ENCODE results near the gene SPATA9. TPM values are rescaled to one million over a fixed set of nuclear protein-coding genes. Genes with fewer than 3 reads are reported as not detected.

SPATA9 gene
- total and polyA plus RNA-seq, 2 of the 8 experiments (the other 6 are each of a cell fraction or from before 2014, with no cell fraction given) = not detected

GRCh38 chr5:95634081-95634480 lies 48.7 kb downstream of the SPATA9 start:
- no peak for FAIRE-seq
- 88% methylated on average over 3 of the region's 3 CpGs; no CpG with 5 or more reads in 1 of the 2 experiments for WGBS, 2 experiments (ENCODE audit: extremely low coverage in 1 of 2, insufficient coverage in 1 of 2, insufficient read length in 1 of 2, insufficient replicate concordance in 2 of 2, low coverage in 1 of 2, low lambda C conversion rate in 2 of 2, missing lambda C conversion rate in 1 of 2)
- TF ChIP-seq TEAD4 (IDR thresholded peaks at IDR 0.05; ENCODE audit: low read depth, low read length) (no peak), SP4 (IDR thresholded peaks at IDR 0.05; ENCODE audit: low read length) (no peak), PHF8 (conservative IDR thresholded peaks at IDR 0.05; ENCODE audit: low read depth, low read length) (no peak), MAFK (IDR thresholded peaks at IDR 0.05; ENCODE audit: low read depth, low read length) (no peak), JUN (IDR thresholded peaks at IDR 0.05; ENCODE audit: low read depth, low read length) (no peak), GTF2F1 (IDR thresholded peaks at IDR 0.05; ENCODE audit: borderline replicate concordance, low read depth, low read length) (no peak), NRF1 (IDR thresholded peaks at IDR 0.05; ENCODE audit: low read depth, low read length) (no peak), CHD2 (IDR thresholded peaks at IDR 0.05; ENCODE audit: low read length) (no peak), SIRT6 (IDR thresholded peaks at IDR 0.05; ENCODE audit: low read length) (no peak), SUZ12 (IDR thresholded peaks at IDR 0.05; ENCODE audit: low read length) (no peak), RNF2 (IDR thresholded peaks at IDR 0.05; ENCODE audit: borderline replicate concordance, low read depth, low read length, missing control alignments, poor library complexity, severe bottlenecking) (no peak), KDM1A (IDR thresholded peaks at IDR 0.05; ENCODE audit: borderline replicate concordance, low read length) (no peak), ZNF274 (IDR thresholded peaks at IDR 0.05; ENCODE audit: borderline replicate concordance, extremely low read depth, low read length) (no peak), GABPA (IDR thresholded peaks at IDR 0.05; ENCODE audit: borderline replicate concordance, insufficient read depth, low read length) (no peak)
- TF ChIP-seq, protein P1, sequence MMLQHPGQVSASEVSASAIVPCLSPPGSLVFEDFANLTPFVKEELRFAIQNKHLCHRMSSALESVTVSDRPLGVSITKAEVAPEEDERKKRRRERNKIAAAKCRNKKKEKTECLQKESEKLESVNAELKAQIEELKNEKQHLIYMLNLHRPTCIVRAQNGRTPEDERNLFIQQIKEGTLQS (IDR thresholded peaks at IDR 0.05; ENCODE audit: insufficient read depth, low read depth, low read length) = no peak

More at GRCh38 chr5:95634081-95634480, 48.7 kb downstream of the SPATA9 start:
- no peak overlapping the region for H3K56ac ChIP-seq (replicated peaks; ENCODE audit: insufficient read length, low read depth, low read length)
- ChIA-PET CTCF (ENCODE audit: partially characterized antibody) (interaction anchor here (1.1 to 2.1 kb wide), 2 partner anchors 10 to 13 kb away, joined by 3 to 13 read pairs; partner anchors contain the start of gene RFESD), POLR2A (ENCODE audit: partially characterized antibody) (no interaction called here)
- H3K9me3 ChIP-seq (ENCODE audit: insufficient read depth in 2 of 2, low read depth in 1 of 2, low read length in 1 of 2) = peaks cover under 1 to 6% of the 10 kb centered on the region in 2 experiments; a peak in 1 of 4 replicates
- H3K36me3 ChIP-seq (ENCODE audit: control insufficient read depth in 2 of 4, insufficient read depth in 4 of 4, low read length in 3 of 4) = no peaks in the 10 kb centered on the region
- no peak overlapping the region for H2BK120ac ChIP-seq (replicated peaks; ENCODE audit: low read depth, low read length)
- H4K8ac ChIP-seq (ENCODE audit: extremely low read depth, insufficient read depth, low read length) = no peak overlapping the region
- H3K4me2 ChIP-seq (ENCODE audit: insufficient read depth in 1 of 2, low read depth in 2 of 2, low read length in 2 of 2) = no peak overlapping the region
- H2BK12ac ChIP-seq (ENCODE audit: low read depth, low read length) = no peak overlapping the region
- H2AK5ac ChIP-seq (ENCODE audit: low read depth, low read length) = no peak overlapping the region
- H3K18ac ChIP-seq (ENCODE audit: extremely low read depth, low read length) = no peak overlapping the region
- no peak overlapping the region for H2BK20ac ChIP-seq (ENCODE audit: low read length)
- no peak overlapping the region for H2BK15ac ChIP-seq (ENCODE audit: low read length)
- no peak overlapping the region for H3K4me3 ChIP-seq (ENCODE audit: extremely low read depth in 1 of 4, insufficient read depth in 2 of 4, low read depth in 3 of 4, low read length in 4 of 4)
- no peak for DNase-seq (ENCODE audit: low read depth in 1 of 2, low spot score in 2 of 2)
- H3K23ac ChIP-seq (ENCODE audit: insufficient read length) = no peak overlapping the region
- H3K79me2 ChIP-seq (ENCODE audit: control insufficient read depth in 1 of 2, insufficient read depth in 2 of 2, low read length in 2 of 2) = no peaks in the 10 kb centered on the region
- H3K14ac ChIP-seq (ENCODE audit: insufficient read length) = no peak overlapping the region
- no peak overlapping the region for H2BK5ac ChIP-seq (ENCODE audit: low read depth, low read length)
- no peak overlapping the region for H3K9ac ChIP-seq (replicated peaks in 1 of 4; ENCODE audit: extremely low read depth in 1 of 4, low read depth in 3 of 4, low read length in 3 of 4)
- no peaks in the 10 kb centered on the region for H3K23me2 ChIP-seq (ENCODE audit: low read depth, low read length)
- no peaks in the 10 kb centered on the region for H3K27me3 ChIP-seq (replicated peaks in 1 of 4; ENCODE audit: control insufficient read depth in 3 of 4, extremely low read depth in 1 of 4, insufficient read depth in 3 of 4, low read length in 3 of 4)
- no peak overlapping the region for H4K5ac ChIP-seq (ENCODE audit: insufficient read length, low read depth, low read length)
- H4K91ac ChIP-seq (replicated peaks; ENCODE audit: insufficient read length, low read length) = no peak overlapping the region
- no peaks in the 10 kb centered on the region for H3K4me1 ChIP-seq (replicated peaks in 1 of 4; ENCODE audit: control insufficient read depth in 3 of 4, insufficient read depth in 4 of 4, low read length in 3 of 4)
- no peak overlapping the region for H2AFZ ChIP-seq (ENCODE audit: low read length)
- no peak overlapping the region for H3K27ac ChIP-seq (ENCODE audit: low read depth, low read length)
- no peaks in the 10 kb centered on the region for H4K20me1 ChIP-seq (replicated peaks in 1 of 2; ENCODE audit: control insufficient read depth in 1 of 2, insufficient read depth in 2 of 2, low read length in 2 of 2)
- no peak overlapping the region for H3K4ac ChIP-seq (replicated peaks; ENCODE audit: insufficient read length, low read depth, low read length)
- no peaks in the 10 kb centered on the region for H3K79me1 ChIP-seq (ENCODE audit: low read depth, low read length)
